HepG2 (cell line): Measurements from ENCODE around the gene RNF149. TPM values are rescaled to one million over a fixed set of nuclear protein-coding genes. Genes with fewer than 3 reads are reported as not detected.

Source experiments
- AHR ChIP-seq: IDR thresholded peaks from 2 replicates; pipeline ENCODE4 v1.6.1; 2018; ENCODE audit warnings: missing genetic modification reagents, missing compliant biosample characterization
- EHMT2 ChIP-seq: fragments of 200-600 bp; sonication (generic); IDR thresholded peaks from 2 replicates; pipeline ENCODE4 v1.7.0; 2017; ENCODE audit warnings: antibody characterized with exemption, low read depth, low read length, borderline replicate concordance
- ERF ChIP-seq: IDR thresholded peaks from 2 replicates; pipeline ENCODE4 v1.6.1; 2018; ENCODE audit warnings: missing biosample characterization, missing genetic modification reagents
- FOSL1 ChIP-seq: sonication (generic); formaldehyde crosslinking; IDR thresholded peaks from 2 replicates; pipeline ENCODE4 v1.9.0; 2021; ENCODE audit warnings: missing genetic modification reagents, borderline replicate concordance
- FOXA3 ChIP-seq: IDR thresholded peaks from 2 replicates; pipeline ENCODE4 v1.6.1; 2016; ENCODE audit warnings: missing genetic modification reagents, missing compliant biosample characterization
- FOXJ3 ChIP-seq: sonication (generic); formaldehyde crosslinking; IDR thresholded peaks from 2 replicates; pipeline ENCODE4 v1.4.0; 2020; ENCODE audit warnings: missing genetic modification reagents, mild to moderate bottlenecking, borderline replicate concordance
- GATAD1 ChIP-seq: IDR thresholded peaks from 2 replicates; pipeline ENCODE4 v1.6.1; 2016; ENCODE audit warnings: missing genetic modification reagents, missing compliant biosample characterization
- SETDB1 ChIP-seq: sonication (generic); formaldehyde crosslinking; IDR thresholded peaks from 2 replicates; pipeline ENCODE4 v1.5.1; 2020; ENCODE audit warnings: missing genetic modification reagents, mild to moderate bottlenecking, borderline replicate concordance
- ZFX ChIP-seq: sonication (generic); formaldehyde crosslinking; IDR thresholded peaks from 2 replicates; pipeline ENCODE4 v1.4.0; 2020; ENCODE audit warnings: mild to moderate bottlenecking, low read depth, missing genetic modification reagents, moderate library complexity
- polyA plus RNA-seq, 8 experiments: library from polyadenylated mRNA; depleted of rRNA in 3 of 8; stranded (reverse) in 7 of 8; unstranded in 1 of 8; fragments of >200 nt; fragmentation: Illumina TruSeq in 4 of 8; extraction: Trizol in 4 of 8; gene quantifications; 2 replicates each; pipeline versions ENCODE4 v1.2.1 to v1.2.3, GENCODE V29; 2011 to 2016; ENCODE audit warnings: low read depth in 4 of 8, missing spikeins in 1 of 8, mixed read lengths in 1 of 8; ENCODE audit not compliant: insufficient read depth in 1 of 8
- total RNA-seq, 5 experiments: library from RNA; depleted of rRNA; stranded (reverse); fragments of >200 nt; fragmentation: Illumina TruSeq; extraction: Trizol; gene quantifications; 2 replicates each; pipeline ENCODE4 v1.2.3, GENCODE V29; 2016; ENCODE audit warnings: low read depth in 1 of 5
- TF ChIP-seq, protein P1 (sequence below): sonication (generic); formaldehyde crosslinking; IDR thresholded peaks from 2 replicates; pipeline ENCODE4 v1.9.0; 2021; ENCODE audit warnings: missing genetic modification reagents, borderline replicate concordance
- TF ChIP-seq, protein P2 (sequence below): sonication (generic); formaldehyde crosslinking; IDR thresholded peaks from 2 replicates; pipeline ENCODE4 v1.4.0; 2020; ENCODE audit warnings: missing genetic modification reagents
- TF ChIP-seq, protein P3 (sequence below): sonication (generic); formaldehyde crosslinking; IDR thresholded peaks from 2 replicates; pipeline ENCODE4 v1.9.0; 2021; ENCODE audit warnings: mild to moderate bottlenecking, missing genetic modification reagents
- TF ChIP-seq, protein P4 (sequence below), 2 experiments: sonication (generic) in 1 of 2; formaldehyde crosslinking in 1 of 2; IDR thresholded peaks; 2 replicates each; pipeline versions ENCODE4 v1.4.0 to v1.6.1; 2016 to 2020; ENCODE audit warnings: borderline replicate concordance in 1 of 2, low read depth in 1 of 2, mild to moderate bottlenecking in 1 of 2, missing genetic modification reagents in 1 of 2

RNF149 gene
- total and polyA plus RNA-seq, 2 of the 13 experiments (the other 11 are each of a cell fraction or from before 2014, with no cell fraction given): 87.6 to 109 TPM

DNA sequence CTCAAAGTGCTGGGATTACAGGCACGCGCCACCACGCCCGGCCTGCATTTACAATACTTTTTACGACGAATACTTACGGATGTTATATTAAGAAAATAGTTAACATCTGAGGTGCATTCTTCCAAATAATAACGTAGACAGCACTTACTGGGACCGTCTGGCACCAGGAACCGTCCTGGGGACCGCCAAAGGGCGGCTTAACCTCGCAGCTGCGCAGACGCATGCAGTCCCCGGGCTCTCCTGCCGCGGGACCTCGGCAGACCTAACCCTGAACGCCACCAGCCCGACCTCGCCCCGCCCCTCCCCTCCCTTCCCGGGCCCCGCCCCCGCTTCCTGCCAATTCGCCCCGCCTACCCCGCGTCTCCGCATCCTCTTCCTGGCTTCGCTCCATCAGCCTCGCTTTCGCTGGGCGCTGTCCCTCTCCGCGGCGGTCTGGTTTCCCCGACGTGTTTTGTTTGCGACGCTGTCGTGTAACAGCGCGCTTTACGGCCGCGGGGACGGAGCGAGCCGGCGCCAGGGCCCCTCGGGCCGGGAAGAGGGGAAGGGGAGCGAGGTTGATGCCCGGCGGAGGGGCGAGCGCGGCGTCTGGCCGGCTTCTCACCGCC, 56.0 kb downstream of the RNF149 start, which contains the start of gene CNOT11 (continued):
- TF ChIP-seq, protein P1, sequence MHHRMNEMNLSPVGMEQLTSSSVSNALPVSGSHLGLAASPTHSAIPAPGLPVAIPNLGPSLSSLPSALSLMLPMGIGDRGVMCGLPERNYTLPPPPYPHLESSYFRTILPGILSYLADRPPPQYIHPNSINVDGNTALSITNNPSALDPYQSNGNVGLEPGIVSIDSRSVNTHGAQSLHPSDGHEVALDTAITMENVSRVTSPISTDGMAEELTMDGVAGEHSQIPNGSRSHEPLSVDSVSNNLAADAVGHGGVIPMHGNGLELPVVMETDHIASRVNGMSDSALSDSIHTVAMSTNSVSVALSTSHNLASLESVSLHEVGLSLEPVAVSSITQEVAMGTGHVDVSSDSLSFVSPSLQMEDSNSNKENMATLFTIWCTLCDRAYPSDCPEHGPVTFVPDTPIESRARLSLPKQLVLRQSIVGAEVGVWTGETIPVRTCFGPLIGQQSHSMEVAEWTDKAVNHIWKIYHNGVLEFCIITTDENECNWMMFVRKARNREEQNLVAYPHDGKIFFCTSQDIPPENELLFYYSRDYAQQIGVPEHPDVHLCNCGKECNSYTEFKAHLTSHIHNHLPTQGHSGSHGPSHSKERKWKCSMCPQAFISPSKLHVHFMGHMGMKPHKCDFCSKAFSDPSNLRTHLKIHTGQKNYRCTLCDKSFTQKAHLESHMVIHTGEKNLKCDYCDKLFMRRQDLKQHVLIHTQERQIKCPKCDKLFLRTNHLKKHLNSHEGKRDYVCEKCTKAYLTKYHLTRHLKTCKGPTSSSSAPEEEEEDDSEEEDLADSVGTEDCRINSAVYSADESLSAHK (CRISPR knock-in tag): no peak
- TF ChIP-seq, protein P2, sequence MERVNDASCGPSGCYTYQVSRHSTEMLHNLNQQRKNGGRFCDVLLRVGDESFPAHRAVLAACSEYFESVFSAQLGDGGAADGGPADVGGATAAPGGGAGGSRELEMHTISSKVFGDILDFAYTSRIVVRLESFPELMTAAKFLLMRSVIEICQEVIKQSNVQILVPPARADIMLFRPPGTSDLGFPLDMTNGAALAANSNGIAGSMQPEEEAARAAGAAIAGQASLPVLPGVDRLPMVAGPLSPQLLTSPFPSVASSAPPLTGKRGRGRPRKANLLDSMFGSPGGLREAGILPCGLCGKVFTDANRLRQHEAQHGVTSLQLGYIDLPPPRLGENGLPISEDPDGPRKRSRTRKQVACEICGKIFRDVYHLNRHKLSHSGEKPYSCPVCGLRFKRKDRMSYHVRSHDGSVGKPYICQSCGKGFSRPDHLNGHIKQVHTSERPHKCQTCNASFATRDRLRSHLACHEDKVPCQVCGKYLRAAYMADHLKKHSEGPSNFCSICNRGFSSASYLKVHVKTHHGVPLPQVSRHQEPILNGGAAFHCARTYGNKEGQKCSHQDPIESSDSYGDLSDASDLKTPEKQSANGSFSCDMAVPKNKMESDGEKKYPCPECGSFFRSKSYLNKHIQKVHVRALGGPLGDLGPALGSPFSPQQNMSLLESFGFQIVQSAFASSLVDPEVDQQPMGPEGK: peak; percentile 66; the same call in 1 of the 2 replicates
- TF ChIP-seq FOXA3 (peak; percentile 72), GATAD1 (CRISPR knock-in tag) (peak; percentile 96), ERF (peak; percentile 63), FOXJ3 (CRISPR knock-in tag) (no peak), FOSL1 (CRISPR knock-in tag) (no peak), AHR (CRISPR knock-in tag) (no peak; the same call in 1 of the 2 replicates), SETDB1 (CRISPR knock-in tag) (no peak), ZFX (CRISPR knock-in tag) (peak; percentile 96), EHMT2 (no peak)
- TF ChIP-seq, protein P3, sequence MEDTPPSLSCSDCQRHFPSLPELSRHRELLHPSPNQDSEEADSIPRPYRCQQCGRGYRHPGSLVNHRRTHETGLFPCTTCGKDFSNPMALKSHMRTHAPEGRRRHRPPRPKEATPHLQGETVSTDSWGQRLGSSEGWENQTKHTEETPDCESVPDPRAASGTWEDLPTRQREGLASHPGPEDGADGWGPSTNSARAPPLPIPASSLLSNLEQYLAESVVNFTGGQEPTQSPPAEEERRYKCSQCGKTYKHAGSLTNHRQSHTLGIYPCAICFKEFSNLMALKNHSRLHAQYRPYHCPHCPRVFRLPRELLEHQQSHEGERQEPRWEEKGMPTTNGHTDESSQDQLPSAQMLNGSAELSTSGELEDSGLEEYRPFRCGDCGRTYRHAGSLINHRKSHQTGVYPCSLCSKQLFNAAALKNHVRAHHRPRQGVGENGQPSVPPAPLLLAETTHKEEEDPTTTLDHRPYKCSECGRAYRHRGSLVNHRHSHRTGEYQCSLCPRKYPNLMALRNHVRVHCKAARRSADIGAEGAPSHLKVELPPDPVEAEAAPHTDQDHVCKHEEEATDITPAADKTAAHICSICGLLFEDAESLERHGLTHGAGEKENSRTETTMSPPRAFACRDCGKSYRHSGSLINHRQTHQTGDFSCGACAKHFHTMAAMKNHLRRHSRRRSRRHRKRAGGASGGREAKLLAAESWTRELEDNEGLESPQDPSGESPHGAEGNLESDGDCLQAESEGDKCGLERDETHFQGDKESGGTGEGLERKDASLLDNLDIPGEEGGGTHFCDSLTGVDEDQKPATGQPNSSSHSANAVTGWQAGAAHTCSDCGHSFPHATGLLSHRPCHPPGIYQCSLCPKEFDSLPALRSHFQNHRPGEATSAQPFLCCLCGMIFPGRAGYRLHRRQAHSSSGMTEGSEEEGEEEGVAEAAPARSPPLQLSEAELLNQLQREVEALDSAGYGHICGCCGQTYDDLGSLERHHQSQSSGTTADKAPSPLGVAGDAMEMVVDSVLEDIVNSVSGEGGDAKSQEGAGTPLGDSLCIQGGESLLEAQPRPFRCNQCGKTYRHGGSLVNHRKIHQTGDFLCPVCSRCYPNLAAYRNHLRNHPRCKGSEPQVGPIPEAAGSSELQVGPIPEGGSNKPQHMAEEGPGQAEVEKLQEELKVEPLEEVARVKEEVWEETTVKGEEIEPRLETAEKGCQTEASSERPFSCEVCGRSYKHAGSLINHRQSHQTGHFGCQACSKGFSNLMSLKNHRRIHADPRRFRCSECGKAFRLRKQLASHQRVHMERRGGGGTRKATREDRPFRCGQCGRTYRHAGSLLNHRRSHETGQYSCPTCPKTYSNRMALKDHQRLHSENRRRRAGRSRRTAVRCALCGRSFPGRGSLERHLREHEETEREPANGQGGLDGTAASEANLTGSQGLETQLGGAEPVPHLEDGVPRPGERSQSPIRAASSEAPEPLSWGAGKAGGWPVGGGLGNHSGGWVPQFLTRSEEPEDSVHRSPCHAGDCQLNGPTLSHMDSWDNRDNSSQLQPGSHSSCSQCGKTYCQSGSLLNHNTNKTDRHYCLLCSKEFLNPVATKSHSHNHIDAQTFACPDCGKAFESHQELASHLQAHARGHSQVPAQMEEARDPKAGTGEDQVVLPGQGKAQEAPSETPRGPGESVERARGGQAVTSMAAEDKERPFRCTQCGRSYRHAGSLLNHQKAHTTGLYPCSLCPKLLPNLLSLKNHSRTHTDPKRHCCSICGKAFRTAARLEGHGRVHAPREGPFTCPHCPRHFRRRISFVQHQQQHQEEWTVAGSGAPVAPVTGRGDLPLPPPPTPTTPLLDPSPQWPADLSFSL: no peak
- TF ChIP-seq, protein P4, sequence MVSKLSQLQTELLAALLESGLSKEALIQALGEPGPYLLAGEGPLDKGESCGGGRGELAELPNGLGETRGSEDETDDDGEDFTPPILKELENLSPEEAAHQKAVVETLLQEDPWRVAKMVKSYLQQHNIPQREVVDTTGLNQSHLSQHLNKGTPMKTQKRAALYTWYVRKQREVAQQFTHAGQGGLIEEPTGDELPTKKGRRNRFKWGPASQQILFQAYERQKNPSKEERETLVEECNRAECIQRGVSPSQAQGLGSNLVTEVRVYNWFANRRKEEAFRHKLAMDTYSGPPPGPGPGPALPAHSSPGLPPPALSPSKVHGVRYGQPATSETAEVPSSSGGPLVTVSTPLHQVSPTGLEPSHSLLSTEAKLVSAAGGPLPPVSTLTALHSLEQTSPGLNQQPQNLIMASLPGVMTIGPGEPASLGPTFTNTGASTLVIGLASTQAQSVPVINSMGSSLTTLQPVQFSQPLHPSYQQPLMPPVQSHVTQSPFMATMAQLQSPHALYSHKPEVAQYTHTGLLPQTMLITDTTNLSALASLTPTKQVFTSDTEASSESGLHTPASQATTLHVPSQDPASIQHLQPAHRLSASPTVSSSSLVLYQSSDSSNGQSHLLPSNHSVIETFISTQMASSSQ (IDR thresholded peaks at IDR 0.05; ENCODE audit: low read depth): no peak; the same call in 1 of the 2 replicates
- TF ChIP-seq, protein P4 (CRISPR knock-in tag; IDR thresholded peaks at IDR 0.05; ENCODE audit: borderline replicate concordance): peak; percentile 59
